Left hindlimb (tissue), 1 donor: ENCODE measurements around the gene C5orf34.
"Not testable (repeated sequence)": the region's sequence is repeated elsewhere in the genome, so short reads cannot be mapped to it uniquely, and the experiment has no call there.

ENCODE experiments used
- DNase-seq: peaks from one replicate; pipeline ENCODE4 v3.0.0-alpha.2; 2018

C5orf34 gene, protein sequence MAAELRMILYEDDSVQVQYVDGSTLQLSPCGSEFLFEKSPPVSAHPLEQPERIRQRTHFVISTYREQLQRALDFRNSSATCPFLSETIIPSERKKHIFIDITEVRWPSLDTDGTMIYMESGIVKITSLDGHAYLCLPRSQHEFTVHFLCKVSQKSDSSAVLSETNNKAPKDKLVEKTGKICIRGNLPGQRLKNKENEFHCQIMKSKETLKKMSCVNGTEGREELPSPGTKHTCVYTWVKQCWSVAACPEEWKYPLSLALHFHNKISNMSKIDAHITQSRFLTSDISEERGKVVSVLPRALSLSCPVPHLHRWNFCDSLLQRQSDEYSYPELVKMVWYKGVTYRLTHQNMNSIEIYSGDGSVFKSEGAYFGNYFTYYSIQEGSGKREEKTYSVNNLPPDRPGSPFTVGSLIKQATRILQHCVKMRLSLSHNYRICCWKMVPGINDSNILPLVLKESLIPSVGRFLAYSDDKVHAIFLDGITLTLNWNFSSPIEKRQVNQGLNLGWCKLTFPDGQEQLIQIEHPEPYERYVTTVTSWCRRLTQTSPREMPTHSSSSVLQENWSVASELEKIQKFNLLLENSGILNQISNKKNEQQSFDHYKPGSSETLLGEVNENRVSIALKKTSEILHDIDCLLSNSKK

GRCh38 chr5:43514816-43515677, at the start of gene C5orf34:
C5orf34 (minus strand) TSS chr5:43515148; CDS start chr5:43509339, 5,809 bp downstream.
- DNase-seq, result peak; percentile 98

DNA sequence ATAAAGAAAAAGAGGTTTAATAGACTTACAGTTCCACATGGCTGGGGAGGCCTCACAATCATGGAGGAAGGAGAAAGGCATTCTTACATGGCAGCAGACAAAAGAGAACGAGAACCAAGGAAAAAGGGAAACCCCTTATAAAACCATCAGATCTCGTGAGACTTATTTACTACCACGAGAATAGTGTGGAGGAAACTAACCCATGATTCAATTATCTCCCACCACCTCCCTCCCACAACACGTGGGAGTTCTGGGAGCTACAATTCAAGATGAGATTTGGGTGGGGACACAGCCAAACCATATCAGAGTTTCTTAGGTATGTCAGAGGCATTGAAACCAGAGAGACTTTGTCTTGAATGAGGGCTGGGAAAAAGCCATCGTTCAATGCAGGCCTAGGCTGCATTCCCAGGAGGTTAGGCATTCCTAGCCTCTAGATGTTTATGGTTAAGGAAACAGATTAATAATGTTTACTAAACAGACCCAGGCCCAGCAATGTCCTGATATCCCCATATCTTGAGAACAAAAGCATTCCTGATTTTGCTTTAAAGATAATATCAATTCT, 49.4 kb upstream of the C5orf34 start:
- DNase-seq, result no peak

DNA sequence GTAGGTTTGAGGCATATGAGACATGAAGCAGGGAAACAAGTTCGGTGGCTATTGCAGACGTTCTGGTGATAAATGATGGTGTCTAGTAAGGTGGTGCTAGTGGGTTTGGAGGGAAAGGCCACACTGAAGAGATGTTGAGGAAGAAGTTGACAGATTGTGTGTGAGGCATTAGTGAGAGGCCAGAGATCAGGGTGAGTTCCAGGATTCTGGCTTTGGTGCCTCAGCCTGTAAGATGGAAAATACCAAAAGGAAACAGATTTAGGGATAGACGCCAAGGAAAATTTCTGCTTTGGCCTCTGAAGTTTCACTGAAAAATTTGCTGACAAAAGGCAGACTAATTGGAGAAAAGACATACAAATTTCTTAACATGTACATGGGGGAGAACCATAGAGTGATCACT, 48.4 kb upstream of the C5orf34 start:
- DNase-seq, result no peak

DNA sequence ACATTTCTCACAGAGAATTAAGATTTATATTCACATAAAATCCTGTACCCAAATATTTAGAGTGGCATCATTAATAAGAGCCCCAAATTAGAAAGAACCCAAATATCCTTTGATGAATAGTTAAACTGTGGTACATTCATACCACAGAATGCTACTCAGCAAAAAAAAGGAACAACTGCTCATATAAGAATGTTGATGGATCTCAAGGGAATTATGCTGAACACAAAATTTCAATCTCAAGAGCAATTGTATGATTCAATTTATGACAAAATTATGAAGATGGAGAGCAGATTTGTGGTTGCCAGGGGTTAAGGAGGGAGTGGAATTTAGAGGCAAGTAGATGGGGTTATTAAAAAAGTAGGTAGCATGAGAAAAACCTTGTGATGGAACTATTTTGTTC, 46.4 kb upstream of the C5orf34 start:
- no peak for DNase-seq

DNA sequence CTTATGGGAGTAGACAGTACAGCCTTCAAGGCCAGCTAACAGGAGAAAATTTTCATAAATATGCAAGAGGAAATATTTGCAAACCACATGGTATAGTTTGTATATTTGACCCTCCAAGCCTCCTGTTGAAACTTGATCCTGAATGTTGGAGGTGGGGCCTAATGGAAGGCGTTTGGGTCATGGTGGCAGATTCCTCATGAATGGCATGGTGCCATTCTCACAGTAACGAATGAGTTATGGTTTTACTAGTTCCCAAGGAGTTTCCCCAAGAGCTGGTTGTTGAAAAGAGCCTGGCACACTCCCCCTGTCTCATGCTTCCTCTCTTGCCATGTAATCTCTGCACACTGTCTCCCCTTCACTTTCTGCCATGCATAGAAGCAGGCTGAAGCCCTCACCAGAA, 45.2 kb upstream of the C5orf34 start:
- DNase-seq, result no peak

- DNase-seq, result peak; percentile 90
These were observed 42.1 kb upstream of the C5orf34 start, which contains the start of gene PAIP1 for GRCh38 chr5:43556857-43557542. PAIP1 (minus strand) TSS chr5:43557077; CDS start chr5:43556846, 231 bp downstream.

DNA sequence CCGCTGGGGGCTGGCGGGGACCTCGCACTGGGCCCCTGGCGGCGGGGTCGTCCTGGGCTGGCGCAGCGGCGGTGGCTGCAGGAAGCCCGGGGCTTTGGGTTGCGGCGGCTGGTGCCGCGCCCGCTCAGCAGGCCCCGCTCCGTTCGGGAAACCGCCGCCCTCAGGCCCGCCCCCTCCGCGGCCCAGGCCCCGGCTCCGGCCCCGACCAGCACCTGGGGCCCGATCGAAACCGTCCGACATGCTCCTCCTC, 41.6 kb upstream of the C5orf34 start:
- not testable (repeated sequence) for DNase-seq

- DNase-seq, result peak; percentile 77
These were observed 41.1 kb upstream of the C5orf34 start for GRCh38 chr5:43555895-43556606.

- no peak for DNase-seq
These were observed 39.5 kb upstream of the C5orf34 start for GRCh38 chr5:43554497-43554896.

DNA sequence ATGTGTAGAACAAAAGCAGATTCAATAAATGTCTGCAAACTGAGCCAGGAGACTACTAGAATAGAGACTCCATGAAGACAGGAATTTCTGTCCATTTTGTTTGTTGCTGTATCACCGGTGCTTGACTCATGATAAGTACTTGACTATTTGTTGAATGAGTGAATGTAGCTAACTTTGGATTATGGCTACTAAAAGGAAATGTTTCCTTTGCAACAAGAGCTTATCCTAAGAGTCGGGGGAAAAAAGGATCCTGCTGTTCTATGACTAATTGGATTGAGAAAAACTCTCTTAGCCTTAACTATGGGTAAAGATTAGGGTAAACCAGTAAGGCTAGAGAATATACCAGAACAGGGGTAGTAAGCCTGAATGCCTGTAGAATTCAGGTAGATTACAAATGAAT, 38.4 kb upstream of the C5orf34 start:
- no peak for DNase-seq

- DNase-seq, result no peak
These were observed 36.8 kb upstream of the C5orf34 start for GRCh38 chr5:43551731-43552130.

GRCh38 chr5:43549272-43549671, 34.3 kb upstream of the C5orf34 start:
- DNase-seq, result not testable (repeated sequence)

DNA sequence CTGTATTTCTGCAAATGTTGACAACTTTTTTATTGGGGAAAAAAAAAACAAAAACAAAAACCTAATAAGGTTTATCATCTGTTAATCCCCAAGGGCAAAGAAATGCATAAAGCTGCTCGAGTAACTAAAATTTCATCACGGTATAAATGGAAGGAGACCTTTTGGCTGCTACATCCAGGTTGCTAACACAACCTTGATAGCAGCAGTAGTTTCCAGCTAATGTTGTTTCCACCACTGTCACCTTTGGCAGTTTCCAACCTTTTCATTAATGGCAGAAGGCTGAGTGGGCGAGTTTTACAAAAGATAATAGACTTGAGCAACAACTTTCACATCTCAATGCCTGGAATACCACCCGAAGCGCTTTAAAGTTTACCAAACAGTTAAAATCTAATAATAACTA, 33.4 kb upstream of the C5orf34 start:
- no peak for DNase-seq

GRCh38 chr5:43547532-43547931, 32.6 kb upstream of the C5orf34 start:
- no peak for DNase-seq

- no peak for DNase-seq
These were observed 28.5 kb upstream of the C5orf34 start for GRCh38 chr5:43543434-43543833.

DNA sequence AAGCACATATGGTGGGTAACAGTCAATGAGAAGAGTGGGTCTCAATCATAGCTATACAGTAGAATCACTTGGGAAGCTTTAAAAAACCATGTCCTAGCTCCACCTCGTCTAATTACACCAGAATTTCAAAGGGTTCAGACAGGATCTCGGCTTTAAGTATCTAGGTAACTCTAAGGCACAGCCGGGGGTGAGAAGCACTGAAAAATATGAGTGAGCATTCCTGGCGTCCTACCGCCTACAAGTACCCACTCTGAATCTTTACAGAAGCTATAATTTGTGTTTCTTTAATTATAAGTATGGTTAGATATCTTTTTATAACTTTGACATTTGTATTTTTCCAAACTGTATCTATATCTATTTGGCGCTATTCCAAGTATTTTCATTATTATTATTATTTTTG, 25.8 kb upstream of the C5orf34 start:
- DNase-seq, result no peak

GRCh38 chr5:43536972-43537371, 22.0 kb upstream of the C5orf34 start:
- no peak for DNase-seq

- no peak for DNase-seq
These were observed 18.7 kb upstream of the C5orf34 start for GRCh38 chr5:43533646-43534045.

- no peak for DNase-seq
These were observed 15.7 kb upstream of the C5orf34 start for GRCh38 chr5:43530648-43531047.

- DNase-seq, result no peak
These were observed 8.7 kb upstream of the C5orf34 start for GRCh38 chr5:43523662-43524072.

DNA sequence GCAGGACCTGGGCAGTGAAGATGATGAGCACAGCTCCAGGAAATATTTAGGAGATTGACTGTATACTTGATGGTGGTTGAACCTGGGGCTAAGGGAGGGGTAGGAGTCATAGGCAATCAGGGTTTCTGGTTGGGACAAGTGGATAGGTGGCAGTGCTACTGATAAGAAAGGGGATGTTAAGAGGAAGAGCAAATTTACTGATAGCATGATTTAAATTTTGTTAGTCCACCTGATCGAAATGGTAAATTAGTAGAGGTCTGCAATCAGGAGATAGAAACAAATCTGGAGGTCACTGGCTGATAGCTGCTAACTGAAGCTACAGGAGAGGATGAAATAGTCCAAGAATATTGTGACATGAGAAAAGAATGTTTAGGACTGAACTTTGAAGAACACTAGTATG, 5.7 kb upstream of the C5orf34 start:
- DNase-seq, result no peak

GRCh38 chr5:43515678-43516048, 715 bp upstream of the C5orf34 start:
- DNase-seq, result no peak
